Calu3 (cell line): ENCODE results near the gene SMCR8. TPM values are rescaled to one million over a fixed set of nuclear protein-coding genes. Genes with fewer than 3 reads are reported as not detected.

Source experiments
- BruUV-seq: library from RNA; stranded (reverse); fragments of 400-500 nt; replicated peaks from 2 replicates; lab custom pipeline; 2021; lab: Mats Ljungman, UMichigan
- CTCF ChIA-PET: fragments of 300-600 bp; sonication (Branson Sonifier 250); formaldehyde crosslinking; loops from one replicate; lab custom pipeline; 2022; ENCODE audit warnings: antibody characterized with exemption; lab: Charles Lee
- DNase-seq: peaks from one replicate; pipeline ENCODE4 v3.0.0; 2022
- H3K27ac Mint-ChIP-seq: one replicate; pipeline ENCODE4 v1.8.0; 2022; ENCODE audit warnings: mixed read lengths; ENCODE audit not compliant: unreplicated experiment
- H3K27me3 Mint-ChIP-seq: one replicate; pipeline ENCODE4 v1.8.0; 2022; ENCODE audit warnings: mixed read lengths; ENCODE audit not compliant: unreplicated experiment
- H3K36me3 Mint-ChIP-seq: one replicate; pipeline ENCODE4 v1.8.0; 2022; ENCODE audit warnings: mild to moderate bottlenecking, moderate library complexity, mixed read lengths; ENCODE audit not compliant: insufficient read depth, unreplicated experiment
- H3K4me1 Mint-ChIP-seq: one replicate; pipeline ENCODE4 v1.8.0; 2022; ENCODE audit warnings: mild to moderate bottlenecking, low read depth, mixed read lengths; ENCODE audit not compliant: unreplicated experiment
- H3K4me3 Mint-ChIP-seq: one replicate; pipeline ENCODE4 v1.8.0; 2022; ENCODE audit warnings: mild to moderate bottlenecking, low read depth, moderate library complexity, mixed read lengths; ENCODE audit not compliant: unreplicated experiment
- H3K9me3 Mint-ChIP-seq: one replicate; pipeline ENCODE4 v1.8.0; 2022; ENCODE audit warnings: low read depth, mixed read lengths; ENCODE audit not compliant: unreplicated experiment
- intact Hi-C: fragments of 100-400 bp; cut with micrococcal nuclease; formaldehyde crosslinking; loops from one replicate; pipeline ENCODE4 v1.10.0; 2022; ENCODE audit not compliant: unreplicated experiment
- total RNA-seq: library from RNA; stranded (reverse); gene quantifications from 2 replicates; pipeline ENCODE4 v1.2.3, GENCODE V29; 2022
- TF ChIP-seq, protein P1 (sequence below): fragments of 200-600 bp; IDR thresholded peaks from one replicate; pipeline ENCODE4 v1.8.0; 2022; ENCODE audit warnings: antibody characterized with exemption; ENCODE audit not compliant: unreplicated experiment

Gene SMCR8
- total RNA-seq, 1 experiment from 2014 or later = 20.4 TPM

DNA sequence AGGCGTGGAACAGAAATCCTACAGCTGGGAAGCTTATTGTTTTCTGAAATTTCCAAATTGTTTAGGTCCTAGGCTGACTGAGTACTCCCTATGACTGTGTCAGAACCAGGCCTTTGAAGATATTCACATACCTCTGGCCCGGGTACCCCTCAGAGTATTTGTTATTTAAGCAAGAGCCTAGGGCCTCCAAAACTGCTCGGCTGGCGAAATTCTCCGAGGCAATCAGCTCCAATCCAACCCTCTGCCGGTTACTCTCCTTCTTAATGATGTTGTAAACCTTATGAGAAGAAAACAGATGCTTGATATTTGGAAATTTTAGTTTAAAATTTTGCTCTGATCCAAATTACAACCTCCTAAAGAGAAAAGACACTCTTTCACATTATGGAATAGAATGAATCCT is 38.4 kb downstream of the SMCR8 start:
- Mint-ChIP-seq H3K4me3 (no peak overlapping the region), H3K27ac (no peak overlapping the region), H3K4me1 (no peaks in the 10 kb centered on the region), H3K36me3 (peaks cover 16% of the 10 kb centered on the region), H3K27me3 (no peaks in the 10 kb centered on the region), H3K9me3 (no peaks in the 10 kb centered on the region)
- no TSS peak for BruUV-seq
- no peak for DNase-seq
- intact Hi-C loops = no loop called here
- TF ChIP-seq, protein P1, sequence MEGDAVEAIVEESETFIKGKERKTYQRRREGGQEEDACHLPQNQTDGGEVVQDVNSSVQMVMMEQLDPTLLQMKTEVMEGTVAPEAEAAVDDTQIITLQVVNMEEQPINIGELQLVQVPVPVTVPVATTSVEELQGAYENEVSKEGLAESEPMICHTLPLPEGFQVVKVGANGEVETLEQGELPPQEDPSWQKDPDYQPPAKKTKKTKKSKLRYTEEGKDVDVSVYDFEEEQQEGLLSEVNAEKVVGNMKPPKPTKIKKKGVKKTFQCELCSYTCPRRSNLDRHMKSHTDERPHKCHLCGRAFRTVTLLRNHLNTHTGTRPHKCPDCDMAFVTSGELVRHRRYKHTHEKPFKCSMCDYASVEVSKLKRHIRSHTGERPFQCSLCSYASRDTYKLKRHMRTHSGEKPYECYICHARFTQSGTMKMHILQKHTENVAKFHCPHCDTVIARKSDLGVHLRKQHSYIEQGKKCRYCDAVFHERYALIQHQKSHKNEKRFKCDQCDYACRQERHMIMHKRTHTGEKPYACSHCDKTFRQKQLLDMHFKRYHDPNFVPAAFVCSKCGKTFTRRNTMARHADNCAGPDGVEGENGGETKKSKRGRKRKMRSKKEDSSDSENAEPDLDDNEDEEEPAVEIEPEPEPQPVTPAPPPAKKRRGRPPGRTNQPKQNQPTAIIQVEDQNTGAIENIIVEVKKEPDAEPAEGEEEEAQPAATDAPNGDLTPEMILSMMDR = no peak
- CTCF ChIA-PET = interaction anchor here (0.6 kb wide), 1 partner anchor 10 kb away, joined by 3 read pairs; no protein-coding TSS in a partner anchor

DNA sequence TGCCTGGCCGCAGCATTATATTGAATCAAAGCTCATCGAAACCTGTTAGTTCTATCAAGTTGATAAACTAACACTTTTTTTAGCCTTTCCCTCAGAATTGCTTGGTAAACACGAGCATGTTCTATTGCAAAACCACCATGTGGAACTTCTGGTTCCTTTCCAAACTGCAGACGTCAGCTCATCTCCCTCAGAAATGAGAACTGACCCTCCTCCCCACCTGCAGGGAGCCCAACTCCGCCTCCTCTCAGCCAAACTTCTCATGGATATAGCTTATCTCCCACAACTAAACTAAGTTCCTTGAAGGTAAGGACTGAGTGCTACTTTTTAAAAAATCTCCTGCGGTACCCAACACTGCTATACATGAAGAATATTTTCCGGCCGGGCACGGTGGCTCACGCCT is 41.5 kb downstream of the SMCR8 start:
- no peak overlapping the region for H3K27ac Mint-ChIP-seq
- no peaks in the 10 kb centered on the region for H3K4me1 Mint-ChIP-seq
- peaks cover 24% of the 10 kb centered on the region for H3K36me3 Mint-ChIP-seq
- BruUV-seq = no TSS peak
- TF ChIP-seq, protein P1 = no peak
- CTCF ChIA-PET = no interaction called here
- intact Hi-C loops = no loop called here
- no peak overlapping the region for H3K4me3 Mint-ChIP-seq
- no peaks in the 10 kb centered on the region for H3K9me3 Mint-ChIP-seq
- DNase-seq = no peak
- H3K27me3 Mint-ChIP-seq = no peaks in the 10 kb centered on the region

DNA sequence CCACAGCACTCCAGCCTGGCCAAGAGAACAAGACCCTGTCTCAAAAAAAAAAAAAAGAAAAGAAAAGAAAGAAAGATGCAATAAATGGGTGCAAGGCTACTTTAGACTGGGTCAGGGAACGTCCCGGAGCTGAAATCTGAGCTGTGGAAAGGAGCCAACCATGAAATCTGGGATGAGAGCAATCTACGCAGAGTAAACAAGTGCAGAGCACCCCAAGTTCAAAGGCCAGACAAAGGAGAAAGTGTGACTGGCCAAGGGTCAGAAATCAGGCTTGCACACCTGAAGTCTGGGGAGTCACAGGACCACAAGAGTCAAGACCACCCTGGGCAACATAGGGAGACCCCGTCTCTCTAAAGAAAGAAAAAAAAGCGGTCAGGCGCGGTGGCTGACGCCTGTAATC is 45.4 kb downstream of the SMCR8 start:
- no peaks in the 10 kb centered on the region for H3K27me3 Mint-ChIP-seq
- CTCF ChIA-PET = no interaction called here
- H3K27ac Mint-ChIP-seq = no peak overlapping the region
- BruUV-seq = no TSS peak
- intact Hi-C loops = no loop called here
- H3K9me3 Mint-ChIP-seq = no peaks in the 10 kb centered on the region
- H3K4me1 Mint-ChIP-seq = peaks cover 8% of the 10 kb centered on the region
- TF ChIP-seq, protein P1 = no peak
- peaks cover 36% of the 10 kb centered on the region for H3K36me3 Mint-ChIP-seq
- no peak overlapping the region for H3K4me3 Mint-ChIP-seq
- no peak for DNase-seq

DNA sequence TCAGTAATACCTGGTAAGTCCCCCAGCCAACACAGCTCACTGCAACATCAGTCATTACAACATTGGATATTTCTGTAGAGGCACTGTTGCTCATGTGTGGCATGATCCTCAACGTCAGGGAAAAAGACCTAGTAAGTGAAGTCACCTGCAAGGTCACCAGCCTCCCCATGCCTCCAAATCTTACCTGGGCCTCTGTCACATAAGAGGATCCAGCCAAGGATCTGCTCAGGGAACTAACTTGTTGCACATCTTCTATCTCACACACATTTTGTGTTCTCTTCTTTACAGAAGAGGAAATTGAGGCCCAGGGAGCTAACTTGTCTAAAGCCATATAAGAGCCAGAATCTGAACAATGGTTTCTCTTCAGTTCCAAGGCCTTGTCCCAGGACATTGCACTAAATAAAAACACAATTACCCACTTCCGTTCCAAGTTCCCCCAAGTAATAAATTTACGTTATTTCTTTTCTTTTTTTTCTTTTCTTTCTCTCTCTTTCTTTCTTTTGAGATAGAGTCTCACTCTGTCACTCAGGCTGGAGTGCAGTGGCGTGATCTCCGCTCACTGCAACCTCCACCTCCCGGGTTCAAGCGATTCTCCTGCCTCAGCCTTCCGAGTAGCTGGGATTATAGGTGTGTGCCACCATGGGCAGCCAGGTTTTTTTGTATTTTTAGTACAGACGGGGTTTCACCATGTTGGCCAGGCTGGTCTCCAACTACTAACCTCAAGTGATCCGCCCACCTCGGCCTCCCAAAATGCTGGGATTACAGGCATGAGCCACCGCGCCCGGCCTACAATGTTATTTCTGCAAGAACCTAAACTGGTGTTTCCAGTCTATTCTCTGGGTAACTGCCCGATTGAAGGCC is 47.0 kb downstream of the SMCR8 start:
- Mint-ChIP-seq H3K4me3 (peak overlapping the region; percentile 84), H3K27ac (peak overlapping the region; percentile 86), H3K36me3 (peaks cover 29% of the 10 kb centered on the region), H3K27me3 (no peaks in the 10 kb centered on the region), H3K4me1 (peaks cover 8% of the 10 kb centered on the region), H3K9me3 (no peaks in the 10 kb centered on the region)
- DNase-seq = no peak
- intact Hi-C loops = no loop called here
- TF ChIP-seq, protein P1 = no peak
- BruUV-seq = no TSS peak
- CTCF ChIA-PET = interaction anchor here (0.8 kb wide), 1 partner anchor 47 kb away, joined by 3 read pairs; the partner anchor contains the start of genes SMCR8 and TOP3A
